Occipital lobe (tissue), 2 donors: ENCODE measurements around the gene SLMAP. TPM values are rescaled to one million over a fixed set of nuclear protein-coding genes. Genes with fewer than 3 reads are reported as not detected.
A peak's percentile ranks its signal among the peaks of the same experiment; 100 is the strongest.

Source experiments
- DNase-seq: peaks from one replicate; lab custom pipeline; 2025; lab: John Stamatoyannopoulos, UW
- total RNA-seq: library from RNA; depleted of rRNA; stranded (reverse); fragments of >200 nt; gene quantifications from one replicate; pipeline ENCODE4 v1.2.3, GENCODE V29; 2014

The SLMAP gene
- total RNA-seq, 1 donor from 2014 or later = 64.4 TPM

DNA sequence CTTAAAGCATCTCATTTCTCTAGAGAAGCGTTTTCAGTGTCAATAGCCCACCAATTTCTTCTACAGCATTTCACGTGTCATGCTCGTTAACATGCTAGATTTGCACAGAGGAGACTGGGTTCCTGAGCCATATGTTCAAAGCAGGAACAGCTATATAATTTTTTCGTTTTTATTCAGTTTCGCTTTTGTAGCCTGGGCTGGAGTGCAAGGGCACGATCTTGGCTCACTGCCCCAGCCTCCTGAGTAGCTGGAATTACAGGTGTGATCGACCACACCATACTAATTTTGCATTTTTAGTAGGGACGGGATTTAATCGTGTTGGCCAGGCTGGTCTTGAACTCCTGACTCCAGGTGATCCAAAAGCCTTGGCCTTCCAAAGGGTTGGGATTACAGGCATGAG is 6.6 kb upstream of the SLMAP start:
- DNase-seq = no peak

DNA sequence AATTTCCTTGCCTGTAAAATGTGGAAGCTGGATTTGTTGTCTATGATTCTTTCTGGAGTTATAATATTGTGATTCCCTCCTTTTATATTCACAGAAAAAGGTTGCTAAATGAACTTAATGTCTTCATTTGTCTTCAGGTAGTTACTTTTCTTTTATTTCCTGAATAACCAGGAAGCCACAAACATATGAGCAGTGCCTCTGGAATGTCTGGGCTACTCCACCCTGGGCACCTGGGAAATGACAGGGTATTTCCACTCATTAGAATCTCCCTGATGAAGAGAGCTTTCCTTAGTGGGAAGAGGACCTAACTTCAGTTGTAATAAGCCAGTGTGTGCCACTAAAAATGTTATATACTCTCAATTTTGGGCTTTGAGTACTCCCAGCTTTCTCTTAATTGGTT is 3.8 kb upstream of the SLMAP start:
- DNase-seq = no peak

DNA sequence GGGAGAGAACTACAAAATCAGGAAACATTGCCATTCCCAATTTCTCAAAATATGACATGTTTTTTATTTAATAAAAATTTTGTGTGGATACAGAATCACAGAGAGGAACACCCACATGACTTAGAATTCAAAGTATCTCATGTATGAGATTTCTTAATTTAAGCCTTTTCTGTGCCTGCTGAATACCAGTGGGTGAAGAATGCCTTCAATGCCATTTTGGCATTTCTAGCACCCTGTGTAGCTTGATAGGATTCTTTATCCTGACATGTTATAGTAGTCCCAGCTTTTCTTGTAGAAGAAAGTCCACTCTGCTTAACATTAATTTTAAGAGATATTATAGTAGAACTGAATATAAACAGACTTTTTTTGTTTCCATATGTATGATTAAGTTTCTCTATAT is 3.1 kb upstream of the SLMAP start:
- DNase-seq = no peak

DNA sequence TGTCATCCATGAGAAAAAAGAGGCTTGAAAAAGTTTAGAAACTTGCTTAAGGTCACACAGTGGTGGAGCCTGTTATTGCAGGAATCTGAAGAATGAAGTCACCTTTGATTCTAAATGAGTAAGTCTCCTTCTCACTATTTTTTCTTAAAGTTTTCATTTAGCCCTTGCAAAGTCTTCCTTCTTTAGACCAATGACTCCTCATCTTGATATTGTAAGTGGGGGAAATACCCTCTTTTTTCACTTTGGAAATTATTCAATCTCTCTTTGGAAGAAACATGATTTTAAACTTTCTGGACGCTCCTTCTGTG is 787 bp upstream of the SLMAP start:
- no peak for DNase-seq

DNA sequence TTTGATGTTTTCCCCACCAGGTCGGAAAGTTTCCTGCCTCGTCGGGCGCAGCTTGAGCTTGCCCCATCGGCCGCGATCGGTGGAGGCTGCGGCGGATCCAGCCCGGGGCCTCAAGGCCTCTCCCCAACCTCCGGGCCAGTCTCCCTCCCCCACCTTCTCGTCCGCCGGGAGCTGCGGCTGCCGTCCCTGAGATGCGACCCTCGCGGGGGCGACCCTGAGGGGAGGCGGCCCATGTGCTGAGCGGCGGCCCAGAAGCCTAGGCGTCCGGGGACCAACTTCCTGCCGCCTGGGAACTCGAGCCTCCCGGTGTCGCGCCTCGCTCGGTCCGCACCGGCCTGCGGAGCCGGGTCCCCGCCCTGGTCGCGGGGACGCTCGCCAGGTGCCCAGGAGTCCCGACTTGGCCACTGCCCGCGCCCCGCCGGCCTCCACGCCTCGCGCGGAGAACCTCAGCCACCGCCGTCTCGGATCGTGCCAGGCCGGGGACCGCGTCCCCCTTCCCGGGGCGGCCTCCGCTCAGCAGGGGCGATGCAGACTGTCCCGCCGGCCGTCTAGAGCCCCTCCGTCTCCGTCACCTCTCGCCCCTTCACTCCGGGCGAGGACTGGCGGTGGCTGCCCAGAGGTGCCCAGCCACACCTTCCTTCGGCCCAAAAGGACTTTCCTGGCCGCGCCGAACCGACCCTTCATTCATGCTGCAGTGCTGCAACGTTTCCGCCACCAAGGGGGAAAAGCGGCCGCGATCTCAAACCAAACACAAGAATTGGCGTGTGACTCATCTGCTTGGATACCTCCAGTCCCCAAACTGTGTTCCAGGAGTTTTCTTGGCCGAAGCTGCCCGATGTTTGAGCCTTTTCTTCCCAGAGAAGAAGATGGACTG is 656 bp downstream of the SLMAP start:
- DNase-seq = peak; percentile 52

DNA sequence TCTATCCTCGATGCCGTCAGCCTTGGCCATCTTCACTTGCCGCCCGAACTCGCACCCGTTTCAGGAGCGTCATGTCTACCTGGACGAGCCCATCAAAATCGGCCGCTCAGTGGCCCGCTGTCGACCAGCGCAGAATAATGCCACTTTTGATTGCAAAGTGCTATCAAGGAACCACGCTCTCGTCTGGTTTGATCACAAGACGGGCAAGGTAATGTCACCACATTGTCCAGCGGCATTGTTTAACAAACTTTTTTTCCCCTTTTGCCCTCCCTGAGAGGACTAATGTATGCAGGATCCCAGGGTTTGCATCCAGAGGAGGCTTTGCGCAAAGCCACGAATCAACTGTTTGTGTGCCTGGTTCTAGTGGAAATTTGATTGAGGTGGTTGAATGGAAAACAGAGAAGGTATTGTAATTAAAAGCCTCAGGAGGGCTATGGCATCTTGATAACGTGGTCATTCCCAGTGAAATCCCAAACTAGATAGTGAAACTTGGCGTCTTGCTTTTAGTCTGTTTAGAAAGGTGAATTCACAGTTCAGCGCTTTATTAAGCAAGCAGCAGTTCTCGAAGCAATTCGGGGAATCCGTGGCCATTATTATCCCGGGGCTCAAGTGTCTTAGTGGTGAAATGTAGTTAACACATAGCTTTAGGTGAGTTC is 1.7 kb downstream of the SLMAP start:
- no peak for DNase-seq

DNA sequence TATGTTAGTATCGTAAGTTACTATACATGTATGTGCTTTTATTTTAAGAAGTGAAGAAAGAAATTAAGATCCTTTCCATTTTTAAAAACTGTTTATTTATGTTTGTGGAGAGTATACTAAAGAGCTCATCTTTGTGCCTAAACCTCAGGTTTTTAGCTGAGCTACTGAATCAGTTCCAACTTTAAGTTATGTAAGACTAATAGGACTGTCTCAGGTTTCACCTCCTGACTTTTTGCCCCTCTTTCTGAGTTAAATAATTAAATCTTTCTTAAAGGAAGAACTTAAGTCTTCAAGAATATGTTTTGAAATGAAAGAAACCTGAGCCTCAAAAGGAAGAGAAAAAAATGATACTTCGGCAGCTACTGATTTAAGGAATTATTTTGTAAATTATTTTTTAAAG is 2.6 kb downstream of the SLMAP start:
- DNase-seq = no peak

DNA sequence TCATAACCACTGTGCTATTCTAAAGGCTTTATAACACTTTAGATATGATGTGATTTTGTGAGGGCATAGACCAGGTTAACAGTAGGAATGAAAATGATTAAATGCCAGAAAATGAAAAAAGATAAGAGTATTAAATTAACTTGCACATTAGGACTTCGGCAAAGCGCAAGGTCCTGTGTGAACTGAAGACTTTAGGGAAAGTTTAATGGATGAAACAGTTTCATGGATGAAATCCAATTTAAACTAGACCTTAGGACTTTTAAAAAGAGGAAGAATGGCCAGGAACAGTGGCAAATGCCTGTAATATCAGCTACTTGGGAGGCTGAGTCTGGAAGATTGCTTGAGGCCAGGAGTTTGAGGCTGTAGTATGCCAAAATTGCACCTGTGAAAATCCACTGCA is 8.7 kb downstream of the SLMAP start:
- no peak for DNase-seq

DNA sequence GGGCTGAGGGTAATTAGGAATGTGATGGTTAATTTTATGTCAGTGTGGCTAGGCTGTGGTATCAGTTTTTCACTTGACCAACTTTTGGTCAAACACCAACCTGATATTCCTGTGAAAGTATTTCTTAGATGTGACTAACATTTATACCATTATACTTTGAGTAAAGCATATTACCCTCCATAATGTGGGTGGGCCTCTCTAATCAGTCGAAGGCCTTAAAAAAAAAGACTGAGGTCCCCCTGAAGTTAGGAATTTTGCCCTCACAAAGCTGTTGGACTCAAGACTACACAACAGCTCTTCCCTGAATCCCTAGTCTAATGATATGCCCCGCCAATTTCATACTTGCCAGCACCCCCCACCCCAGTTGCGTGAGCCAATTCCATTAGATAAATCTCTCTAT is 12.5 kb downstream of the SLMAP start:
- DNase-seq = no peak

DNA sequence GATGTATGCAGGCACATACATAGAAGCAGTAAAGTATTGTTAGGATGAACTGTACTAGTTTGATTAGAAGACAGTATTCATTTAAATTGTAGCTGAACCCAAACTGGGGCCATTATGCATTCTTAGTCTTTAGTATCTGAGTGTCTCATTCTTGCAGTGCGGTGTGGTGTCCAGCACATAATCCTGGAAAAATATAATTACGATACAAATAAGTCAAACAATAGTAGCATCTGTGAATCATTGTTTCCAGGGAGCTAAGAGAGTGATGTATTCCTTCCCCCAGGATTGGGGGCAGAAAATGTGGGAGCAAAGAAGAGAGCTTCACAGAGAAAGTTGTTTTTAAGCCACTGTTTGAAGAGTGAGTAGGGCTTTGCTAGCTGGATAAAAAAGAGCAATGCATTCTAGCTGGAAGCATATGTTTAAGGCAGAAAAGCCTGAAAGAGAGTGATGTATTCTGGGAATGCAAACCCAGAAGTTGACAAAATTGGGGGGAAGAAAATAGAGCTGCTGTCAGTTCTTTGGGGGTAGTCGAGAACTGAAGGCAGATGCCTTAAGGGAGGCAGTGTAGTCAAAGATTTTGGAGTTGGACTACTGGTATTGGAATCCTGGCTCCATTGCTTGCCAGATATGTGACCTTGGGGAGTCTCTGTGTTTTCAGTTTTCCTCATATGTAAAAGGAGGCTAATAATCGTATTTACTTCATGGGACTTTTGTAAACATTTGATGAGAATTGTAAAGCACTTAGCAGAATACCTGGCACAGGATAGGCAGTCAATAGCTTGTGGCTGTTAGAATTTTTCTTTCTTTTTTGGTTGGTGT is 14.1 kb downstream of the SLMAP start:
- no peak for DNase-seq

DNA sequence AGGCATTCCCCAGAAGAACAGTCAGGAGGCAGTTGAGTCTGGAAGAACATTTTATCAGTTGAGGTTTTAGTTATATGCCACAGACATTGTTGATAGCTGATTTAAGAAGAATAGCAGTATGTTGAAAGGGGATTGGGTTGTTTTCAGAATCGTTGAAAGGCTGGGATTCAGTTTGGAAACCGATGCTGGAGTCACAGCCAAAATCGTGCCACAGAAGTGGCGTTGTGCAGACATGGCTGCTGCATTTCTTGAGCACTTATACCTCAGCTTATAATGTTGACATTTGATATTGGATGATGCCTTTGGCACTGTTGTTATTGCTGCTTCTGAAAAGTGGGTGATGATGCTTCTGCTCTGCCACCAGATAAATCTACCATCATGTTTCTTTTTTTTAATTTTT is 16.1 kb downstream of the SLMAP start:
- no peak for DNase-seq

DNA sequence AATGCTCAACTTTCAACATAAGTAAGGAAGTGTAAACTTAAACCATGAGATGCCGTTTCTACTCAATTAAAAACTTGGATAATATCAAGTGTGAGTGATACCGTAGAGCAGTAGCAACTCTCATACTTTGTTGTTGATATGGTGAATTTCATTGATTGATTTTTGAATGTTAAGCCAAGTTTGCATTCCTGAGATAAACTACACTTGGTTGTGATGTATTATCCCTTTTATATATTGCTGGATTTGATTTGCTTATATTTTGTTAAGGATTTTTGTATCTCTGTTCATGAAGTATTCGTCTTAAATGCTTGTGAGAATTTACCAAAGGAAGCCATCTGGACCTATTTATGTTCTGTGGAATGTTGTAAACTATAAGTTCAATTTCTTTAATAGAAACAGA is 21.7 kb downstream of the SLMAP start:
- no peak for DNase-seq

DNA sequence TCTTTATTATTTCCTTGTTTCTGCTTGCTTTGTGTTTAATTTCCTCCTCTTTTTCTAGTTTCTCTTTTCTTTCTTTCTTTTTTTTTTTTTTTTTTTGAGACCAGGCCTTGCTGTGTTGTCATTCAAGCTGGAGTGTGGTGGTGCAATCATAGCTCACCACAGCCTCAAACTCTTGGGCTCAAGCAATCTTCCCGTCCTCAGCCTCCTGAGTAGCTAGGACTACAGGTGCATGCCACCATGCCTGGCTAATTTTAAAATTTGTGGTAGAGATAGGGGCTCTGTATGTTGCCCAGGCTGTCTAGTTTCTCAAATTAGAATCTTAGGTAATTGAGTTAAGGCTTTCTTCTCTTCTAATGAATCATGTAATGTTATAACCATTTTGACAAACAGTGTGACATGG is 22.4 kb downstream of the SLMAP start:
- DNase-seq = no peak

DNA sequence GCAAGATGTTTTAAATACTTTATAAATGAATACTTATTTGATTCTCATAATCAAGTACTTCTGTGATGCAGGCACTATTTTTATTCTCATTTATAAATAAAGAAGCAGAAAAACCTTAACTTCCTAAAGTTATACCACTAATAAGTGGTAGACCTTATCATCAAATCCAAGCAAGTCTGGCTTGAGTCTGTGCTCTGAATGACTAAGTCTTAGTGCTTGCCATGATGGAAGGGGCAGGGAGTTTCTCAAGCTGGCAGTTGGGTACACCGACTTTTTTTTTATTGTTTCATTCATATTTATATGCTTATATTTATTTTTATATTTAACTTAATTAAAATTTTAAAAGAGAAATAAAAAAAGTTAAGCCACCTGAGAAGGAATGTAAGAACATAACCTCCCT is 23.6 kb downstream of the SLMAP start:
- no peak for DNase-seq

DNA sequence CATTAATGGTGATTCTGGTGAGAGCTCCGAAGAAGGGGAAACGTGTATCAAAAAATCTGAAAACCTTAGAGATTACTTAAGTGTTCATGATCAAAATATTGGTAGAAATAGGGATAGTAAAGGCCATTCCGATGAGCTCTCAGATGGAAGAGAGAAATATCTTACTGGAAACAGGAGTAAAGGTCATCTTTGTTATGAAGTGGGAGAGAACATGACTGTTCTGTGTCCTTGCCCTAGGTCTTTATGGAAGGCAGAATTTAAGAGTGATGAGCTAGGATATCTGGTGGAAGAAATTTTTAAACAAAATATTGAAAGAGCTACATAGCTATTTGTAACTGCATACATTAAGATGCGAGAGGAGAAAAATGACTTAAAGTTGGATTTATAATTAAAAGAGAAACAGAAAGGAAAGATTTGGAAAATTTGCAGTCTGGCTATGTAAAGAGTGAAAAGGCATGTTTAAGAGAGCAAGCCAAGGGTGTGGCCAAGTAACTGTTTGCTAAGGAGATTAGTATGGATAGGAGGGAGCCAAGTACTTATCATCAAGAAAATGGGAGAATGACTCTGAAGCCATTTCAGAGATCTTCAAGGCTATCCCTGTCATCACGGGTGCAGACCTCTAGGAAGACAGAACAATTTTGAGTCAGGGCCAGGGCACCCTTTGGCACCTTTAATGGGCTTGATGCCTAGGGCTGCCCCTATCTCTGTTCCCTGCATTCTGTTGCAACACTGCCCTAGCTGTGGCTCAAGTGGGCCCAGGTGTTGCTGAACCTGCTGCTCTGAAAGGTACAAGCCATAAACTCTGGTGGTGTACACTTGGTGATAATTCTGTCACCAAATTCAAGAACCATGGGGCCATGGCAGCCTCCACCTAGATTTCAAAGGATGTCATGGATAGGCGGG is 27.3 kb downstream of the SLMAP start:
- DNase-seq = no peak

DNA sequence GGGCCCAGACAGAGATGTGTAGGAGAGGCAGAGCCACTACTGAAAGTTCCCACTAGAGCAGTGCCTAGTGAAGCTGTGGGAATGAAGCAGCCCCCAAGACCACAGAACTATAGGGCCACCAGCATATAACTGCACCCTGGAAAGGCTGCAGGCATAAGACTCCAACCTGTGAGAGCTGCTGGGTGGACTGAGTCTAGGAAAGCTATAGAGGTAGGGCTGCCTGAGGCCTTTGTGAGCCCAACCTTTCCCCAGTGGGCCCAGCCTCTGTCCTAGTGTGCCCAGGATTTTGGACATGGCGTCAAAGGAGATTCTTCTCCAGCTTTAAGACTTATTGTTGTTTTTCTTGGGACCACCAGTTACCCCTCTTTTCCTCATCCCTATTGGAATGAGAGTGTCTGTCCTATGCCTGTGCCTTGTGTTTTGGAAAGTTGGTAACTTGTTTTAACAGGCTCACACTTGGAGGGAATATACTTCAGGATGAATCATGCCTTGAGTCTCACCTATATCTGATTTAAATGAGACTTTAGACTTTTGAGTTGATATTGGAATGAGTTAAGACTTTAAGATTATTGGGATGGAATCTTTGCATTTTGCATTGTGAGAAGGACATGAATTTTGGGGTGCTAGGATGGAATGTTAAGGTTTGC is 28.1 kb downstream of the SLMAP start:
- no peak for DNase-seq

DNA sequence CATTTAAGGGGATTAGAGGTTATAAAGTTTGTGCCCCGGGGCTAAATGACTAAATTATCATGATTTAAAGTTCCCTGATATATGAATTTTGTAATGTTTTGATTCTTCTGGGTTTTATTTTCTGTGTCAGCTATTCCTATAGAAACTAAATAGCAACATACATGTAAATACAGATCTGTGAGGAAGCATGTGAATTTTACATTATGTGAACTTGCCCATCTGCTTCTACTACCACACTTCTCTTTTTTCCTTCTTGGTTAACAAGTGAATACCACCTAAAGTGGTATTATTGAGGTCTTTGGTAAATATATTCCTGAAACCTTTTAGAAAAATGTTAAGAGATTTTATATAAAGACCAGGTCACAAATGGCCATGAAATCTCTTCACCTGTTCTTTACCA is 29.3 kb downstream of the SLMAP start:
- DNase-seq = no peak

DNA sequence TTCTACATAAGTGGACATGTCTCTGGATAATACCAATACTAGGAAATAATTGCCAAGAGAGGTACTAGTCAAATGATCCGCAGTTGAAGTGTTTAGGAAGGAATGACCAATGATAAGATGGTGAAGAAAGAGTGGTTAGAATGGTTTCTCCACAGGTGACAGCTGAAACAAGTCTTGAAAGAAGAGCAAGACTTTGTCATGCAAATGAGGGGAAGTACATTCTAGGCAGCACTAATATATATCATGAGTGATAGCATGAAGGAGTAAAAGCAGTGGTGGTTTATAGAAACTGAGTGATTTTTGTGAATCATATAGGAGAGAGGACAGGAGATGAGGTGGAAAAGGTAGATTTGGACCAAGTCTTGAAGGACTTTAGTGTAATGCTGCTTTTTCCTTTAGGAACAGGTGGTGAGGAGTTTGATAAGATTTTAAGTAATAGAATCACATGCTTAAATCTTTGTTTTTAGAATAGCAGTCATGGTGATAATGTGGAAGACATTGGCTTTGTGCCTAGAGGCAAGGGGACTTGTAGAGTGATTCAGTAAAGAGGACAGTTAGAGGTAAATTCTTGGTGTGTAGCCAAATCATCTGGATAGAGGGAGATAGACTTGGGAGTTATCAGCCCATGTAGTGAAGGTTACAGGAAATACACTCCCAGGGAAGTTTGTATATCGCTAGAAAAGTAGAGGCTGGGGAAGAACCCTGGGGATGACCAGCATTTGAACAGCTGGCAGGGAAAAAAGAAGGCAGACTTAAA is 31.9 kb downstream of the SLMAP start:
- no peak for DNase-seq

DNA sequence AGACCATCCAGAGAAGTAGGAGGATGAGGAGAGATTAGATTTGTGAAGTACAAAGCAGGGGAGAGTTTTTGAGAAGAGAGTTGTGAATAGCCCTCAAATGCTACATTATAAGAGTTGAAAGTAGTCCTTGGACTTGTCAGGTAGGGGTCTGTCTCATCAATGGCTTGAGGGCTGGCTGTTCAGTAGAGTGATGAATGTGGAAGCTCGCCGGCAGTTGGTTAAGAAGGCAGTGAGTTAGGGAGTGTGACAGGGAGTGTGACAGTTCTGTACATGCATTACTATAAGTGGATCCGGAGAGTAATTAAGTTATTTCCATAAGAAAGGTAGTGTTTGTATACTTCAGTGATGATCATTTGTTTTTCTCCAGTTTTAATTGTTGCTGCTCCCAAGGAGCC is 32.5 kb downstream of the SLMAP start:
- DNase-seq = no peak

DNA sequence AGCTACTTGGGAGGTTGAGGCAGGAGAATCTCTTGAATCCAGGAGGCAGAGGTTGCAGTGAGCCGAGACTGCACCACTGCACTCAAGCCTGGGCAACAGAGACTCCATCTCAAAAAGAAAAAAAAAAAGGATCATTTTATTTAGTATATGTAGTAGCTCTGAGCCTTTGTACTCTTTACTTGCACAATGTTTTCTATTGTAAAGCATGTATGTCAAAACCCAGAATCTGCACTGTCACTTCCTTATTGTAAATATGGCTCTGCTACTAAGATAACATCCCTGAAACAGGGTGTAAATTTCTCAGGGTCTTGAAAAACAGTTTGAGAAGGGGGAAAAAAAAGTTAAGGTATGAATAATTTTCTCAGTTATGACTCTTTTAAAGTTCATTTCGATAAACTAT is 35.1 kb downstream of the SLMAP start:
- DNase-seq = no peak
